ENCODE data around the gene CENPU. TPM values are rescaled to one million over a fixed set of nuclear protein-coding genes. Genes with fewer than 3 reads are reported as not detected.
A peak's percentile ranks its signal among the peaks of the same experiment; 100 is the strongest.
"Not testable (repeated sequence)": the region's sequence is repeated elsewhere in the genome, so short reads cannot be mapped to it uniquely, and the experiment has no call there.

CENPU gene
- total RNA-seq, 1 experiment from 2014 or later = 64.1 TPM

DNA sequence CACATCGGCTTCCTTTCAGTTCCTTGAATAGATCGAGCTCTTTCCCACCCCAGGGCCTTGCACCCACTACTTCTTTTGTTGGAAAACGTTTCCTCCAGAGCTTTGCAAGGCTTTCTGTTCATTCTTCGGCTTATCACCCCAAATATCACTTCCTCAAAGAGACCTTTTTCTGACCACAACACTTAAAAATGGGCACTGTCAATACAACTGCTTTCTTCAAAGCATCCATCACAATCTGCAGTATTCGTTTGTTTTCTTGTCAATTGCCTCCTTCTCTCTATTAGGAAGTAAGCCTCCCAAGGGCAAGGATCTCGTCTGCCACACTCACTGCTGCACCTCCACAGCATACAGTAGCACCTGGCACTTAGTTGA is 17.7 kb upstream of the CENPU start:
- DNase-seq (ENCODE audit: low read depth) = no peak

DNA sequence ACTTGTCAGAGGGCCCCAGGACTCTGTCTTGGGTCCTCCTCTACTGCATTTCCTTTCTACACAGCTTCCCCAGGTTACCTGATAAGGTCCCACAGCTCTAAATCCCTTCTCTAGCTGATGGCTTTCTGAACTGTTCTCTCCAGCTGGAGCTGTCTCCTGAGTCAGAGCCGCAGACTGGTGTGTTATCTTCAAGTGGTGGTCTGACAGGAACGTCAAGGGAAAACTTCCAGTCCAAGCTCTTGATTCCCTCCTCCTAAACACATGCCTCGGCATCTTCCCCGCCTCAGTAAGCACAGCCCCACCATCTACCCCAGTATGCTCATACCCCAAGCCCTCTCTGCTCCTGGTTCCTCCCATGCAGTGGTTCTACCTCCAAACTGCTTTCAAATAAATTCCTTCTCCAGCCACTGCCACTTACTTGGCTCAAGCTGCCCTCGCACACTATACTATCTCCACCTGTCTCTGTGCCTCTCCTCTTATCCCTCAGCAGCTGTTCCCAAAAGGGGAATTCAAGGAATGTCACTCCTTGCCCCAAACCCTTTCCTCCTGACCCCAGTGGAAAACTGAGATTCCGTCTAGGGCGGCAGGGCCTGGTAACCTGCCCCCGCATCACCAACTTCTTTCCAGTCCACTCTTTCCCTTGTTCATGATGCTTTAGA is 17.2 kb upstream of the CENPU start:
- DNase-seq (ENCODE audit: low read depth) = no peak

DNA sequence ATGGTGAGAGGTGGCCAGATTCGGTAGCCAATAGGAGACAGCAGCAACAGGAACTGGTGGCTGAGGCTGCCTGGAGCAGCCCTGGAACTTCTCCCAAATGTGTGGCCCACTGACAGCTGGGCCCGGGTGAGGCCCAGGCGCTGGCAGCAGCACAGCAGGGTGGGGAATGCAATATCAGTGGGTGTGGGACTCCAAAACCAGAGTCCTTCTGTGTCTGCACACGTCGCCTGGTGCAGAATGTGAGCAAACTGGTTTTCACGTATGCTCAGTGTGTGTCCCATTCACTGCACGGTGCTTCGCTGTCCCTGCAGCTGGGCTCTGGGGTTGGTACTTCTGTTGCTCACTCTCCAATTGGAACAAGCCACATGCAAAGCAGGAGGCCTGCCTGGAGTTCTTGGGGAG is 14.4 kb upstream of the CENPU start:
- DNase-seq (ENCODE audit: low read depth) = no peak

DNA sequence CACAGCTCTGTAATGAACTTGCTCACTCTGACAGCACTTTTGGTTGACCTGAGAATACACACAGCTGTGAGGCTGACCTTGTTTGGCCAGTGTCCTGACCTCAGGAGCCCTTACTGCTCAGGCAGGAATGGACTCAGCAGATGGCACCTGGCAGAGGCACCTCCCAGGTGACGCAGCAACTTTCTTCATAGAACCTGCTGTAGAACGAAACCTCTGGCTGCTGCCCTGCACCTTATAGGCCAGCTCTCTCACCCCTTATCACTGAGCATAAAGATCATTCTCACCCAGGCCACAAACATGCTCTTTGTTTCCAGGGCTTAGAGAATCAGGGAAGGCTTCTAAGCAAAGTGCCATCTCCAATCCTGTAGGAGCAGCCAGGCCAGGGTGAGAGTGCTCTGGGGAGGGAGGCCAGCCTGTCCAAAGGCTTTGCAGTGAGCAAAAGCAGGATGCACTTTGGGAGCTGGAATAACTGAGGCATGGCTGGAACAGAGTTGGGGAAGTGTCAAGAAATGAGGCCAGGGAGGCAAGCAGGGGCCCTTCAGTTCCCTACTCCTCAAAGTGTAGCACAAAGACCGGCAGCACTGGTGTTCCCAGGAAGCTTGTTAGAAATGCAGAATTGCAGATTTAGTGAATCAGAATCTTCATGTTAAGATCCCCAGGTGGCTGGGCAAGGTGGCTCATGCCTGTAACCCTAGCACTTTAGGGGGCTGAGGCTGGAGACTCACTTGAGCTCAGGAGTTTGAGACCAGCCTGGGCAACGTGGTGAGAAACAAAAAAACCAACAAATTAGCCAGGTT is 13.3 kb upstream of the CENPU start:
- DNase-seq (ENCODE audit: low read depth) = no peak

DNA sequence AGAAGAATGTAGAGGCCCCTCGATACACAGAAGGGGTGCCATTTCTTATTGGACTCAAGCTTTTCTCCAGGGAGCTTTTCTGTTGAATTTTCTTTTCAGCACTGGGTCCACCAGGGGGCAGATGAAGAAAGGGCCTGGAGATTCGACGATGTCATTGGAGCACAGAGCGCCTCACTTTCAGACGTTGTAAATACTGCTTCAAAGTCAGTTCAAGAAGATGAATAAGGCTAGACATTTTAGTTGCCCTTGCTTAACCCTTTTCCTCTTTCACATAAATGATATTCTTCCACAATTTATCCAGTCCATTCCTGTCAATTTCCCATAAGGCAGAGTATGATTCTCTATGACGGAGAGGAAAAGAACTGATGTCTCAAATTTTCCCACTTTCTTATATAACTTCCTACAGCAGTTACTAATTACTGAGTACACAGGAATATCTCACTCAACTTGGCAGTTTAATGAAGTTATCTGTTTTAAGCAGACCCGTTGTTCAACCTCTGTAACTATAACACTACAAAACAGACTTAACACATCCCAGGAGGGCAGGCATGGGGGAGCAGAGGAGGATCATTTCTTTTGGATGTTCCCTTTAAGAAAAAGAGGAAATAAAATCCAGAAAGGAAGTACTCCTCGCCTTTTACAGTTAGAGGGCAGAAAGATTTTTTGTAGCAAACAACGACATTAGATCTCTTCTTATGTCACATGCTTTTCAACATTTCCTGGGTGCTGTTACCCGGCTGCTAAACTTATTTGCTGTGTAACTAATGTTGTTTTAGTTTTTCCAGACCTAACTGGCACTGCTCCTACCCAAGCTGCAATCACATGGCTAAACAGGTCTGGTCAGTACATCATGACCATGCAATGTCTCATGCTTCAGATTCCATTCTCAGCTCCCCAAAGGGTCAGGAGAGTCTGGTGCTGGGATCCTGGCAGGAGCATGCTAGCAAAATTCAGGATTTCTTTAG is 12.2 kb upstream of the CENPU start:
- DNase-seq (ENCODE audit: low read depth) = peak; percentile 59

DNA sequence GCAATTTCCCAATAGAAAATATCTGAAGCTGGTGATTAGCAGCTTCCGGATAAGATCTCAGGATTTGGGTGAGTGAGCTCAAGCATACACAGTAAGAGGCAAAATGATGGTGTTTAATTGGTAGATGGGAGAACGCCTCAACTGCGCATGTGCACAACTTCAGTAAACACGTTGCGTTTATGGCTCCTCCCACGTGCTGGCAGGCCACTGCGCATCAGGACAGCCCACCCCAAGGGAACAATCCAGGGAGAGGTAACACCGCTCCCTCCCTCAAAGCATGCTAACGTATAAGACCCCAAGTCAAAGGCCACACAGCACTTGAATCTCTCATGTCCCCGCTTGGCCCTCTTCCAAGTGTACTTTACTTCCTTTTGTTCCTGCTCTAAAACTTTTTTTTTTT is 10.3 kb upstream of the CENPU start:
- DNase-seq (ENCODE audit: low read depth) = no peak

DNA sequence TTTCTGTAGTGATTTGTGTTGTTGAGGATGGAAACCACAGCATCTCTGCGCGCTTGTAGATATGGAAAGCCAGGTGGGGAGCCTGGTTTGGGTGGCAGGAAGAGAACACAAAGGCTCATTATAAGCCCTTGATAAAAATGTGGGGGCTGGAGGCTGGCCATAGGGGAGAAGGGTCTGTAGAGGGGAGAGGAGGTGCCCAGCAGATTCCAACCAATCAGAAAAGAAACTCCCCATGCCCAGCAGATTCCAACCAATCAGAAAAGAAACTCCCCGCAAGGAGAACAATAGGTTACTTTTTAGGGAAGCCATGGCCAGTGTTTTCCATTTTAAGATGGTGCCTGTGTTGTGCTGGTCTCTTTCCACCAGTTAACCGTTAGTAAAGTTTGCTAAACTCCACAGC is 9.8 kb upstream of the CENPU start:
- DNase-seq (ENCODE audit: low read depth) = no peak

DNA sequence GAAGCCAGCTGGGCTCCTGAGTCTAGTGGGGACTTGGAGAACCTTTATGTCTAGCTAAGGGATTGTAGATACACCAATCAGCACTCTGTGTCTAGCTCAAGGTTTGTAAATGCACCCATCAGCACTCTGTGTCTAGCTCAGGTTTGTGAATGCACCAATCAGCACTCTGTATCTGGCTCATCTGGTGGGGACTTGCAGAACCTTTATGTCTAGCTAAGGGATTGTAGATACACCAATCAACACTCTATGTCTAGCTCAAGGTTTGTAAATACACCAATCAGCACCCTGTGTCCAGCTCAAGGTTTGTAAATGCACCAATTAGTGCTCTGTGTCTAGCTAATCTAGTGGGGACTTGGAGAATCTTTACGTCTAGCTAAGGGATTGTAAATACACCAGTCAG is 7.8 kb upstream of the CENPU start:
- not testable (repeated sequence) for DNase-seq (ENCODE audit: low read depth)

DNA sequence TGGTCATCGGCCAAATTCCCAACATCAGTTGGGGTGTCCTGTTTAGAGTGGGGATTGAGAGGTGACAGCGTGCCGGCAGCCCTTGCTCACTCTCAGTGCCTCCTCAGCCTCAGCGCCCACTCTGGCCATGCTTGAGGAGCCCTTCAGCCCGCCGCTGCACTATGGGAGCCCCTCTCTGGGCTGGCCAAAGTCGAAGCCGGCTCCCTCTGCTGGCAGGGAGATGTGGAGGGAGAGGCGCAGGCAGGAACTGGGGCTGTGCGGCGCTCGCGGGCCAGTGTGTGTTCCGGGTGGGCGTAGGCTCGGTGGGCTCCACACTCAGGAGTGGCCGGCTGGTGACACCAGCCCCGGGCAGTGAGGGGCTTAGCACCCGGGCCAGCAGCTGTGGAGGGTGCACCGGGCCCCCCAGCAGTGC is 7.1 kb upstream of the CENPU start:
- DNase-seq (ENCODE audit: low read depth) = no peak

DNA sequence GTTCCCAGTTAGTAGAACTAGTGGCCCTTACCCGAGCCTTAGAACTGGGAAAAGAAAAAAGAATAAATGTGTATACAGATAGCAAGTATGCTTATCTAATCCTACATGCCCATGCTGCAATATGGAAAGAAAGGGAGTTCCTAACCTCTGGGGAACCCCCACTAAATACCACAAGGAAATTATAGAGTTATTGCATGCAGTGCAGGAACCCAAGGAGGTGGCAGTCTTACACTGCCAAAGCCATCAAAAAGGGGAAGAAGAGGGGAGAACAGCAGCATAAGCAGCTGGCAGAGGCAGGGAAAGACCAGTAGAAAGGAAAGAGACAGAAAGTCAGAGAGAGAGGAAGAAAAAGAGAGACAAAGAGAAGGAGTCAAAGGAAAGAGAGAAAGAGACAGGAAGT is 5.7 kb upstream of the CENPU start:
- not testable (repeated sequence) for DNase-seq (ENCODE audit: low read depth)

DNA sequence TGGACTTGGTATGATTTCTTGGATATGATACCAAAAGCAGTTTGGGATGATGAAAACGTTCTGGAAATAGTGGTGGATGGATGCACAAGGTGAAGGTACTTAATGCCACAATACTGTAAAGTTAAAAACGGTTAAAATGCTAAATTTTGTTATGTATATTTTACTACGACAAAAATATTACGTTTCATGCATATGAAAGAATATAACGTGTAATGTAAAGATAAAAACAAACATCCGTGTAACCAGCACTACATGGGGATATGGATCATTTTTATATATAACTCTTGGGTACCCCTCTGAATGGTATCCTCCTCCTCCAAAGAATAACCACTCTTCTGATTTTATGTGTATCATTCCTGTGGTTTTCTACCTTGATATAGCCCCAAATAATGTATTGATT is 862 bp upstream of the CENPU start:
- no peak for DNase-seq (ENCODE audit: low read depth)

DNA sequence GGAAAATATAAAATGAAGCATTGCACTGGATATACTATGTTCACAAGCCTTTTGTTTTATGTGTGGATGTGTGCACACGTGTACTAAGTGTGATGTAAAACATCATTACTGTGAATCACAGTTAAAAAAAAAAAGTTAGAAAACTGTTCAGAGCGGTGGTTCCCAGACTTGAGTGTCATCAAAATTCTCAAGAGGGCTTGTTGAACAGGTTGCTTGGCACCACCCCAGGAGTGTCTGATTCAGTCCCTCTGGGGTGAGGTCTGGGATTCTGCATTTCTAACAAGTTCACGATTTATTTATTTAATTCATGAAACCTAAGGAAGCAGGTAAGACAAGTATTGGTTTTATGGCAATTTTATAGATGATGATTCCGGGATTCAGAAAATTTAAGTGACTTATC is 1.8 kb downstream of the CENPU start:
- peak; percentile 36 for DNase-seq (ENCODE audit: low read depth)

DNA sequence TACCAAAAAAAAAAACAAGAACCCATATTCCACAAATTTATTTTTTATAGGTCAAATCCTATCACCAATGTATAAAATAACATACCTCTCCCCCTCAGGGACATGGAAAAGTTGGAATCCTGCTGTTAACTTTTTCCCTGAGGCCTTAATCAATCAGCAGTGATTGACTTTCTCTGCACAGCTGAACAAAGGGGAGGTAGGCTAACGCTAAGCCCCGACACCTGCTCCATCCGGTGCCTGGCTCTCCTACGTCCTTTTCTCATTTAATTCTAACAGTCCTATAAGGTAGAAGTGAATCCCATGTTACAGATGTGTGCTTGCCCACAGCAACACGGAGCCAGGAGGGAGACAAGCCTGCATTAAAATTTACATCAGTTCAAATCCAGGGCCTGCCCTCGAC is 2.8 kb downstream of the CENPU start:
- DNase-seq (ENCODE audit: low read depth) = no peak

DNA sequence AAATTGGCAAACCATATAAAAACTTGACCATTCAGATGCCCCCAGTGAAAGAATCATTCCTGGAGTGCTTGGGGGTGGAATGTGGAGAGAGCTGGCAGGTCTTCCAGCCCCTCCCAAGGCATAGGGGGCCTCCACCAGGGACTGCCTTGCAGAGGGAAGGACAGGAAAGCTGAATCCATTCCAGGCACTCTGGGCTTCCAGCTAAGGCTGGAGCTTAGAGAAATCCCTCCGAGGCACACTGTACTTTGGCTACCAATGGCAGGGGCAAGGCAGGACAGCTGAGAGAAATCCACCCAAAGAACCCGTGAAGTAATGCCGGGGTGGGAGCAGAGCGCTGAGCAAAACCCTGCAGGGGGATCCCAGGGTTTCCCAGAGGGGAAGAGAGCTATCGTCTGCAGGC is 4.0 kb downstream of the CENPU start:
- DNase-seq (ENCODE audit: low read depth) = no peak

DNA sequence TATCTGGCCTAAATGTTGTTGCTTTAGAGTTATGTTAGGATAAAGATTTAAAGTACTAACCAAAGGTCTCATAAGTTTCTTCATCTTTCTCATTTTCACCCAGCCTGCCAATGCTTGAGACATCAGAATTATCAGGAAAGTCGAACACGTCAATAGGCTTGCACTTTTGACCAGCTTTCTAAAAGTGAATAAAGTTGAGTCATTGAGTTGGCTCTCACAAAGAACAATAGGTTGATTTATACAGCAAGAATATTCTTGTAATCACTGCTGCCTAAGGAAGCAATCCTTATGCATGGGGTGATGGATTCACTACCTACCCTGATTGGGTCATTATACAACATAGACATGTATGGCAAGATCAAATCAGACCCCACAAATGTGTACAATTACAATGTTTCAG is 5.0 kb downstream of the CENPU start:
- DNase-seq (ENCODE audit: low read depth) = no peak

DNA sequence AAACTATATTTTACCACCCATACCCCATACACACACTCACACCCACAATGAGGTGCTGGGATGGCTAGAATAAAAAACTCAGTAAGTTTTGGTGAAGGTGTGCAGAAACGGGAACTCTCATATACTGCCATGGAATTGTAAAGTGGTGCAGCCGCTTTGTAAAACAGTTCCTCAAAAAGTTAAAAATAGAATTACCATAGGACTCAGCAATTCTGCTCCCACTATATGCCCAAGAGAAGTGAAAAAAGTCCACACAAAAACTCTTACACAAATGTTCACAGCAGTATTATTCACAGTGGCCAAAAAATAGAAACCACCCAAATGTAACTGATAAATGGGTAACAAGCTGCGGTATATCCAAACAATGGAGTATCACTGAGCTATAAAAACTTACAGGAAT is 6.5 kb downstream of the CENPU start:
- DNase-seq (ENCODE audit: low read depth) = no peak

DNA sequence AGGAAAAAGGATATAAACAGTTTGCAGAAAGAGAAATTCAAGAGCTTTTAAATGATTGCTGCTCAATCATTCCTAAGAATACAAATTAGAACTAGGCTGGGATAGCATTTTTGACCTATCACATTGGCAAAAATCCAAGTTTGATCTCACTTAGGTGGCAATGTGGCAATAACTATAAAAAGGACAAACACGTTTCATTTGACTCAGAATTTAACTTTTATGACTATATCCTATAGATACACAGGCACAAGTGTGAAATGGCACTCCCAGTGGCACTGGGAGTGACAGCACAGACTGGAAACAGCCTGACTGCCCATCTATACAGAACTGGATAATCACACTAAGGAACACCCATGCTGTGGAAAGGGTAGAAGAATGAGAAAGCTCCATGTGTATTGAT is 11.1 kb downstream of the CENPU start:
- no peak for DNase-seq (ENCODE audit: low read depth)

DNA sequence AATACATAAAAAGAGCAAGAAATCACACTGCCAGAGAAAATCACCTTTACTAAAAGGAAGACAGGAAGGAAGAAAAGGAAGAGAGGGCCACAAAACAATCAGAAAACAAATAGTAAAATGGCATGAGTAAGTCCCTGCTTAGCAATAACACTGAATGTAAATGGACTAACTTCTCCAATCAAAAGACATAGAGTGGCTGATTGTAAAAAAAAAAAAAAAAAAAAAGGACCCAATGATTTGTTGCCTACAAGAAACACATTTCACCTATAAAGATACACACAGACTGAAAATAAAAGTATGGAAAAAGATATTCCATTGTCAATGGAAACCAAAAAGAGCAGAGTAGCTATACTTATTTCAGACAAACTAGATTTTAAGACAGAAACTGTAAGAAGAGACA is 12.6 kb downstream of the CENPU start:
- no peak for DNase-seq (ENCODE audit: low read depth)

DNA sequence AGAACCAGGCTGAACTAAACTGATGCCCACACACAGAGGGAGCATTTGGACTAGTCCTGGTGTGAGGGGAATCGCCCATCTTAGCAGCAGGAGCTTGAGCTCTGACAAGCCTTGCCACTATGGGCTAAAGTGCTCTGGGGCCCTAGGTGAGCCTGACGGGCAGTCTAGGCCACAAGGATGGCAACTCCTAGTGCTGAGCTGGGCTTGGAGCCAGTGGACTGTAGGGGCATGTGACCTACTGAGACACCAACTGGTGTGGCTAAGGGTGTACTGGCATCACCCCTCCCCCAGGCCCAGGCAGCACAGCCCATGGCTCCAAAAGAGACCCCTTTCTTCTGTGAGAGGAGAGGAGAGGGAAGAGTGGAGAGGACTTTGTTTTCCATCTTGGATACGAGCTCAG is 14.5 kb downstream of the CENPU start:
- no peak for DNase-seq (ENCODE audit: low read depth)

DNA sequence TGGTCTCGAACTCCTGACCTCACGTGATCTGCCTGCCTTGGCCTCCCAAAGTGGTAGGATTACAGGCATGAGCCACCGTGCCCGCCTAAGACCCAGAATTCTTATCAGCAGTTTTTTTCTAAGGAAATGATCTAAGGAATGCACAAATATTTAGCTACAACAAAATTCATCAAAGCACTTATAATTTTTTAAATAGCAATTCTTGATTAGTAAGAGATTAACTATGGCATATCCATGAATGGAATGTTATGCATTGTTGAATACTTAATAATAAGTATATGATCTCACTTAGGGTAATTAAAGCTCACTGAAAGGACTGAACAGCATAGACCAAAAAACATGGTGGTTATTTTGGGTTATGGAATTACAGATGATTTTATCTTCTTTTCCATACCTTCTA is 18.4 kb downstream of the CENPU start:
- DNase-seq (ENCODE audit: low read depth) = no peak

DNA sequence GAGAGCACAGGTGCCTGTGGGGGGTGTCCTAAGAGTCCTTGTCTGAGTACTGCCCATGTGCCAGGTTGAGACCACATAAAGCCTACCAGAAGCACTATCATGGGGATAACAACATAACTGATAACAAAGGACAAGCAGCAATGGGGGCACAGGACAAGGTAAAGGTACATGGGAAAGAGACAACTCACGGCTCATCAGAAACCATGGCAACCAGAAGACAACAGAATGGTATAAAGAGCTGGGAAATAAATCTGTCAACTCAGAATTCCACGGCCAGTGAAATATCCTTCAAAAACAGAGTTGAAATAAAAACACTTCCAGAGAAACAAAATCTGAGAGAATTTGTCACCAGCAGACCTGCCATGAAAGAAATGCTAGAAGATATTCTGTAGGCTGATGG is 20.0 kb downstream of the CENPU start:
- no peak for DNase-seq (ENCODE audit: low read depth)

DNA sequence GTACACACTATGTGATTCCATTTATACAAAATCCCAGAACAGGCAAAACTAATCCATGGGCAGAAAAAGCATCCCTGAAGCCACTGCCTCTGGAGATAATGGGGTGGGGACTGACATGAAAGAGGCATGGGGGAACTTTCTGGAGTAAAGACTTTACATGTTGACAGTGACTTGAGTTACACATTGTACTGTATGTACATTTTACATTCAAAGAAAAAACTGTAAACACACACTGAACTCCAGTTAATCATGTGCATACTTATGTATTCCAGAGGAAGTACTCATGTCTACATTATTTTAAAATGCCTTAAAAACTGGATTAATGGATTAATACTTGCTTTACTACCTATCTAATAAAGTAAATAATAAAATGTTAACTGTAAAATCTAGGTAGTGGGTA is 21.6 kb downstream of the CENPU start:
- DNase-seq (ENCODE audit: low read depth) = no peak

DNA sequence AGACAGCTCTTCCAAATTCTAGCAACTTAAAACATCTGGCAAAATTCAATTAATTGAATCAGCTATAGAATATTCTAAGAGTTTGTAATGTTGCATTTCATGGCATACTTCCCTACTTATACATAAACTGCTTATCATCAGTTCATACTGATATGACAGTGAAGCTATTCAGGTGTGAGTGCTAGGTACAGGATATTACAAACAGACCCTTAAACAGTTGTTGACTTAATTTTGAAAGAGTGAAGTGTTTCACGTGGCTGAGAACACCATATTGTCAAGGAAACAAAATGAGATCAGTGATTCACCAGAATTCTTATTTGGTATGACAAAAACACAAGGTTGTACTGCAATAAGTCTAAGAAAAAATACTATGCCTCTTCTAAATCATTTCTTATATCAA is 27.4 kb downstream of the CENPU start:
- no peak for DNase-seq (ENCODE audit: low read depth)
